Measurements from ENCODE around the gene UNC119B.

DNA sequence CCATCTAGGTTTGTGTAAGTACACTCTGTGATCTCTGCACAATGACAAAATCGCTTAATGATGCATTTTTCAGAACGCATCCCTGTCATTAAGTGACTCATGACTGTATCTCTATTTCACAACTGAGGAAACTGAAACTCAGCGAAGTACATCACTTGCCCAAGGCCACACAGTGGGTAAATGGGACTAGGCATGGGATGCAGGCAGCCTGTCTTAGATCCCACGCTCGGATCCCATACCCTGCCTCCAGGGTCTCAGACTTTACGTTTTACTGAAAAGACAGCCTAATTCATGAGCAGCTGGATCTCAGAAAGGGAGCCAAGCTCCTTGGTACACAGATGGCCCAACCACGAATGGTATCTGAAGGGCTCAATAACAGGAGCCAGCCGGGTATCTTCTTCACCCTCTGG, 25.7 kb upstream of the UNC119B start:
- TF ChIP-seq YY1 (IDR thresholded peaks at IDR 0.05; ENCODE audit: low read depth) (no peak), TEAD4 (IDR thresholded peaks at IDR 0.05) (no peak), TAF1 (IDR thresholded peaks at IDR 0.05; ENCODE audit: low read depth) (no peak), CEBPB (IDR thresholded peaks at IDR 0.05) (no peak), FOXM1 (IDR thresholded peaks at IDR 0.05; ENCODE audit: borderline replicate concordance, low read depth) (no peak), RAD21 (IDR thresholded peaks at IDR 0.05; ENCODE audit: low read depth) (no peak)
- TF ChIP-seq, protein P1, sequence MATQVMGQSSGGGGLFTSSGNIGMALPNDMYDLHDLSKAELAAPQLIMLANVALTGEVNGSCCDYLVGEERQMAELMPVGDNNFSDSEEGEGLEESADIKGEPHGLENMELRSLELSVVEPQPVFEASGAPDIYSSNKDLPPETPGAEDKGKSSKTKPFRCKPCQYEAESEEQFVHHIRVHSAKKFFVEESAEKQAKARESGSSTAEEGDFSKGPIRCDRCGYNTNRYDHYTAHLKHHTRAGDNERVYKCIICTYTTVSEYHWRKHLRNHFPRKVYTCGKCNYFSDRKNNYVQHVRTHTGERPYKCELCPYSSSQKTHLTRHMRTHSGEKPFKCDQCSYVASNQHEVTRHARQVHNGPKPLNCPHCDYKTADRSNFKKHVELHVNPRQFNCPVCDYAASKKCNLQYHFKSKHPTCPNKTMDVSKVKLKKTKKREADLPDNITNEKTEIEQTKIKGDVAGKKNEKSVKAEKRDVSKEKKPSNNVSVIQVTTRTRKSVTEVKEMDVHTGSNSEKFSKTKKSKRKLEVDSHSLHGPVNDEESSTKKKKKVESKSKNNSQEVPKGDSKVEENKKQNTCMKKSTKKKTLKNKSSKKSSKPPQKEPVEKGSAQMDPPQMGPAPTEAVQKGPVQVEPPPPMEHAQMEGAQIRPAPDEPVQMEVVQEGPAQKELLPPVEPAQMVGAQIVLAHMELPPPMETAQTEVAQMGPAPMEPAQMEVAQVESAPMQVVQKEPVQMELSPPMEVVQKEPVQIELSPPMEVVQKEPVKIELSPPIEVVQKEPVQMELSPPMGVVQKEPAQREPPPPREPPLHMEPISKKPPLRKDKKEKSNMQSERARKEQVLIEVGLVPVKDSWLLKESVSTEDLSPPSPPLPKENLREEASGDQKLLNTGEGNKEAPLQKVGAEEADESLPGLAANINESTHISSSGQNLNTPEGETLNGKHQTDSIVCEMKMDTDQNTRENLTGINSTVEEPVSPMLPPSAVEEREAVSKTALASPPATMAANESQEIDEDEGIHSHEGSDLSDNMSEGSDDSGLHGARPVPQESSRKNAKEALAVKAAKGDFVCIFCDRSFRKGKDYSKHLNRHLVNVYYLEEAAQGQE (IDR thresholded peaks at IDR 0.05; ENCODE audit: low read depth): no peak
